HG02759 (cell line): ENCODE data around the gene ATP1A4.
"Not testable (repeated sequence)": the region's sequence is repeated elsewhere in the genome, so short reads cannot be mapped to it uniquely, and the experiment has no call there.

Experiments used
- ATAC-seq: cut with Tn5 transposase; IDR thresholded peaks from one replicate; pipeline ENCODE4 v1.9.1; 2021; ENCODE audit warnings: mild to moderate bottlenecking, moderate library complexity; ENCODE audit not compliant: unreplicated experiment

The ATP1A4 gene

DNA sequence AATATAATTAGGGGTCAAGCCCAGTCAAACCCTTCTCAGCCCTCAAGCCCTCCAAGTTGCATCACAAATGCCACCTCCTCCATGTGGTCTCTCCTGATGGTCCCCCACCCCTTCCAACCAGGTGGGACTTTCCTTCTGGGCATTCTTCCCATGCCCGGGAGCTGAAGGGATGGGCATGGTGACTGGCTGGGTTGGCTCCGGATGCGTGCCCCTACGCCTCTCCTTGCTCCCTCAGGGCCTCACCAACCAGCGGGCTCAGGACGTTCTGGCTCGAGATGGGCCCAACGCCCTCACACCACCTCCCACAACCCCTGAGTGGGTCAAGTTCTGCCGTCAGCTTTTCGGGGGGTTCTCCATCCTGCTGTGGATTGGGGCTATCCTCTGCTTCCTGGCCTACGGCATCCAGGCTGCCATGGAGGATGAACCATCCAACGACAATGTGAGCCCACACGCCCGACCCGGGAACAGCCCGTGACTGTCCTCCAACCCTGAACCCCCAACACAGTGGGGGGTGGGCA lies 28.4 kb upstream of the ATP1A4 start:
- no peak for ATAC-seq

- ATAC-seq: no peak
Observed at GRCh38 chr1:160123726-160124125, 27.7 kb upstream of the ATP1A4 start.

DNA sequence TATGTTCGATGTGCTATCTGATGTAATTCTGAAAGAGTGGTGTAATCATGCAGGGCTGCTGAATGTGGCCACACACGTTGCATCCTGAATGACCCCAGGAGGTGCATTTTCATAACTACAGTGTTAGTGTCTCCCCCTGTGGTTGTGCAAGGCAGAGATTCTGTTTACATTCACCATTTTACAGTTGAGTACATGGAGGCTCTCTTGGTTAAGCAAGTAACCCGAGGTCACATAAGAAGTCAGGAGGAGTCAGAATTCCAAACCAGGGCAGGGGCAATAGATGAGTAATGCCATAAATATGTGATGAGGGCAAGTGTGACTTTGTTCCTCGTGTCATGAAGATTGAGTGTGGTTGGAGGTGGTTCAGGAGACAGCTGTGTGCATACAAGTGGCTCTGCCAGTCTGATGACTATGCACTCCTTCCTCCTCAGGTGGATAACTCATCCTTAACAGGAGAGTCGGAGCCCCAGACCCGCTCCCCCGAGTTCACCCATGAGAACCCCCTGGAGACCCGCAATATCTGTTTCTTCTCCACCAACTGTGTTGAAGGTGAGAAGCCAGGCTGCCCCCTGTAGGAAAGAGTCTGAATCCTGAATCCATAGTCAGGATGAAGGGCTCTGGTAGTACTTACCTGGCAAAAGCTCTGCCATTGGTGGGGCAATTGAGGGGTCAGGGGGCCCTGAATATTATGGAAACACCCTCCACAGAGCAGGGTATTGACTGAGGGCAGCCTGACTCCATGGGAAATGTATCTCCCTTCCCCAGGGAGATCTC lies 26.5 kb upstream of the ATP1A4 start:
- ATAC-seq: no peak

- no peak for ATAC-seq
Observed at GRCh38 chr1:160125746-160126145, 25.7 kb upstream of the ATP1A4 start.

DNA sequence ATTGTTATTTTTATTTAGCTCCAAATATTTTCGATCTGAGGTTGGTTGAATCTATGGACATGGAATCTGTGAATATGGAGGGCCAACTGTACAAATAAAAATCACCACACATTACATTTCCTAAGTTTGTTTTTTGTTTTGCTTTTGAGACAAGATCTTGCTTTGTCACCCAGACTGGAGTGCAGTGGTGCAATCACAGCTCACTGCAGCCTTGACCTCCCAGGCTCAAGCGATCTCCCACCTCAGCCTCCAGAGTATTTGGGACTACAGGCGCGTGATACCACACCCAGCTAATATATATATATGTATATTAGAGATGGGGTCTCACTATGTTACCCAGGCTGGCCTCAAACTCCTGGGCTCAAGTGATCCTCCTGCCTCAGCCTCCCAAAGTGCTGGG lies 25.1 kb upstream of the ATP1A4 start:
- not testable (repeated sequence) for ATAC-seq

DNA sequence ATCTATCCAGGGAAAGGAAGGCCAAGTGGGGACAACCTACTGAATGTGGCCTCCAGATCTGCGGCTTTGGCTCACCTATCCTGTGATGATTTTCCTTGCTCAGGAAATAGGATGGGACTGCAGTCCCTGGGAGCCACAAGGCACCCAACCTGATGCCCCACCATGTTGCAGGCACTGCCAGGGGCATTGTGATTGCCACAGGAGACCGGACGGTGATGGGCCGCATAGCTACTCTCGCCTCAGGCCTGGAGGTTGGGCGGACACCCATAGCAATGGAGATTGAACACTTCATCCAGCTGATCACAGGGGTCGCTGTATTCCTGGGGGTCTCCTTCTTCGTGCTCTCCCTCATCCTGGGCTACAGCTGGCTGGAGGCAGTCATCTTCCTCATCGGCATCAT lies 24.0 kb upstream of the ATP1A4 start:
- ATAC-seq: no peak

DNA sequence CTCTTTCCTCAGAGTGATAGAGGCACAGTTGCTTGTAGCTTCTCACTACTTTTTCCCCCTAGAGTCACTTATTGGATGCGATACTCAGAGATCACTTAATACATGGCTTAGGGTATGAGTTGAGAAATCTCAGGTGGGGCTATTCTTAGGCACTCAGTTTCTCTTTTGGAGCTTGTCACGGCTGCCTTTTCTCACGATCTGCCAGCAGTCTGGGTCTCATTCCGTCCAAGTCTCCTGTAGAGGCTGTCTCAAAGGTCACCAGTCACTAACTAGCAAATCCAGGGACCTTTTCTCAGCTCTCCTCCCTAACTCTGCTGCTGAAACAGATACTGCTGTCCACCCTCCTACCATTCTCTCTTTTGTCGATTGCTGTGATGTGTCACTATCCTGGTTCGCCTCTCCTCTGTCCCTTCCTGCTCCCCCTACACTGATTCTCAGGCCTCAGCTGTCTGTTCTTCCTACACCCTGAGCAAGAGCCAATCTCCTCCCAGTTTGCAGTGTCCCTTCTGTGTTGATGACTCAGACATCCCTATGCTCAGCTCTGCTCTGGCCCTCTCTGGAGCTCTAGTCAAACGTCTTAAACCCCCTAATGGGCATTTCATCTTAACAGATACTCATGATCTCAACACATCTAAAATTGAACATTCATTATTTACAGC lies 23.4 kb upstream of the ATP1A4 start:
- ATAC-seq: no peak

GRCh38 chr1:160128636-160129035 lies 22.8 kb upstream of the ATP1A4 start:
- no peak for ATAC-seq

DNA sequence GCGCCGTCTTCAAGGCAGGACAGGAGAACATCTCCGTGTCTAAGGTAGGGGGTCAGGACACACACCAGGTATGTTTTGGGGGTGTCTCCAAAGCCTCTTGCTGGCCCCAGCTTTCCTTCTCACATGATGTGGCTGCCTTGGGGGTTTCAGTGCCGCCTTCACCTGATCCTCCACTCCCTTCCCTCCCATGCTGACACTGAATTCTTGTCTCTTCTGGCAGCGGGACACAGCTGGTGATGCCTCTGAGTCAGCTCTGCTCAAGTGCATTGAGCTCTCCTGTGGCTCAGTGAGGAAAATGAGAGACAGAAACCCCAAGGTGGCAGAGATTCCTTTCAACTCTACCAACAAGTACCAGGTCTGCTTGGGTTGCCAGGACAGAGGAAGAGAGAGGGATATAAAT lies 22.4 kb upstream of the ATP1A4 start:
- no peak for ATAC-seq

GRCh38 chr1:160129558-160129957 lies 21.8 kb upstream of the ATP1A4 start:
- no peak for ATAC-seq

DNA sequence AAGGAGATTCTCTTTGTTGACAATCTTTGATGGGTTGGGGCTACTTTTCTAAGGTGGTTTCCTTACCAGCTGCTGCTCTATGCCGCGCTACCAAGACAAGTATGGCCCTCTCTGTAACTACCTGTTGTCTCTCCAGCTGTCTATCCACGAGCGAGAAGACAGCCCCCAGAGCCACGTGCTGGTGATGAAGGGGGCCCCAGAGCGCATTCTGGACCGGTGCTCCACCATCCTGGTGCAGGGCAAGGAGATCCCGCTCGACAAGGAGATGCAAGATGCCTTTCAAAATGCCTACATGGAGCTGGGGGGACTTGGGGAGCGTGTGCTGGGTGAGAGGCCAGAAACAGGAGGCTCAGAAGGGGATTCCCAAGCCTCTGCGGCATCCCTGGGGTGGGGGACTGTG lies 21.4 kb upstream of the ATP1A4 start:
- ATAC-seq: no peak

- ATAC-seq: no peak
Observed at GRCh38 chr1:160130486-160130885, 20.9 kb upstream of the ATP1A4 start.

GRCh38 chr1:160130939-160131338 lies 20.5 kb upstream of the ATP1A4 start:
- ATAC-seq: no peak

DNA sequence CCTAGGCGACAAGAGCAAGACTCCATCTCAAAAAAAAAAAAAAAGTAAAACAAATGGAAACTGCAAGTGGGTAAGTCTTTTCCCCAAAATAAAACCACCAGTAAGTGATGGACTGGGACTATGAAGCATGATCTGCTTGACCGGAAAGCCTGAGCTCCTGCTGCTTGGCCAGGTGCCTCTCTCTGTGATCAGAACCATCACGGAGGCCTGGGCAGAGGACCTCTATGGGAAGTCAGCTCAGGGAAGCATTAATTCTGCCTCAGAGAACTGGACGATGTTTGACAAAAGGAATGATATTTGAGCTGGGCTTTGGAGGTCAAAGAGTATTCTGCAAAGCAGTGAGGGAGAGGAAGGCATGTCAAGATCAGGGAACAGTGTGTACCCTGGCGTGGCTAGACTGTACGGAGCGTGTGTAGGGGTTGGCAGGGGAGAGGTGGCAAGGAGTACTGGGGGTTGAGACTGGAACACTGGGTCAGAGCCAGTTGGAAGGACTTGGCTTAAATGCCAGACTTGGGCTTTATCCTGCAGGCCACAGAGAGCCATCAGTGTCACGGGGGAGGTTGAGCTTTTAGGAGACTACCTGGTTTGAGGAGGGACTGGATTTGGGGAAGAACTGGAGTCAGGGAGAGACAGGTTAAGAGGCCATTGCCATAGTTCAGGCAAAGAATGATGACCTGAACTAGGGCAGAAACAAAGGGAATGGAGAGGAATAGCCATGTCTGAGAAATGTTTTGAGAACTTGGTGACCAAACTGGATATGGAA lies 19.4 kb upstream of the ATP1A4 start:
- no peak for ATAC-seq

DNA sequence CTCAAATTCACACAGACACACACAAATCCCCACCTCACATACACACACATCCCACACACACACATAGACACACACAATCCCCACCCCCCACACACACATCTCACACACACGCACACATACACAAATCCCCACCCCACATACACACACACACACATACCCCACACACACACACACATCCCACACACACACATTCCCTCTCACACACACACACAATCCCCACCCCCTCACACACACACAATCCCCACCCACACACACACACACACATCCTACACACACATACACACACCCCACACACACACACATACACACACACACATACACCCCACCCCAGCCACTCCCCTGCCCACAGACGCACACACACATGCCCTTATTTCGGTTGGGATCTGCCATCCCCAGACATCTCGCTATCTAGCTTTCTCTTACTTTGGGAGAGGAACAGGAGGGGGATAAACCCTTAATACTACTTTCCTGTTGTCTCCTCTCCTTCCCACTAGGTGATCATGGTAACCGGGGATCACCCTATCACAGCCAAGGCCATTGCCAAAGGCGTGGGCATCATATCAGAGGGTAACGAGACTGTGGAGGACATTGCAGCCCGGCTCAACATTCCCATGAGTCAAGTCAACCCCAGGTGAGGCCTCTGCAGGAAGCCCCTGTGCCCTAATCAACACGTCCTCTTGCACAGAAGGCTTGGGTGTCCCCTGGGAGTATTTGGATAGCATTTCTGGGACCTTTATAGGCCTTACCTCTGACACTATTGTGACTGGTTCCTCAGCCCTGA lies 17.2 kb upstream of the ATP1A4 start:
- ATAC-seq: no peak

GRCh38 chr1:160134791-160135572 lies 16.4 kb upstream of the ATP1A4 start:
- ATAC-seq: no peak

GRCh38 chr1:160136121-160136925 lies 15.1 kb upstream of the ATP1A4 start:
- ATAC-seq: no peak

GRCh38 chr1:160136926-160137200 lies 14.5 kb upstream of the ATP1A4 start:
- ATAC-seq: no peak

DNA sequence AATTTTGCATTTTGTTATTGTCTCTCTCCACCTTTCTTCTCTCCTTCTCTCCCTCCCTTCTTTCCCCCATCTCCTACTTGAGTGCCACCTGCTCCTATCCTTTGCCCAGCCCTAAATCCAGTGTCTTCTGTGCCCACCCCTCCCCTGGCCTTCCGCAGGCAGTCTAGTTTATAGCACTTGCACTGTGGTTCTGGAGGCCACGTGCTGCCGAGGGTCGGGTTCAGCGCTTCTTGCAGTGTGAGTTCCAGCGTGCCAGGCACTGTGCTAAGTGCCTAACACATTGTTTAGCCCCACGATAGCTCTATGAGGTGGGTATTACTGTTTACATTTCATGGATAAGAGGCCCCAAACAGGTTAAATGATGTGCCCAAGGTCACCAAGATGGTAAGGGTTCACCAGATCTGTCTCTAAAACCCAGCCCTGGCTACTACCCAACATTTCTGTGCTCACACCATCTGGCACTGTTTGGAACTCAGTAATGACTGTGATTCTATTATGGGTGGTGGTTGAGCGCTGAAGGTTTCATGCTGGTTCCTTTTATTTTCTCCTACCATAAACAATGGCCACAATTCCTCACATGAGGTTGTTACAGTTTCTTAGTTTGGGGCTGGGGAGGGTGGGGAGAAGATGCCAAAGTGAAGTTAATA lies 14.1 kb upstream of the ATP1A4 start:
- no peak for ATAC-seq
